ENCODE measurements around the gene P2RY2. TPM values are rescaled to one million over a fixed set of nuclear protein-coding genes. Genes with fewer than 3 reads are reported as not detected.
"Not testable (repeated sequence)": the region's sequence is repeated elsewhere in the genome, so short reads cannot be mapped to it uniquely, and the experiment has no call there.

P2RY2 gene
- total RNA-seq, 2 experiments from 2014 or later, result not detected

DNA sequence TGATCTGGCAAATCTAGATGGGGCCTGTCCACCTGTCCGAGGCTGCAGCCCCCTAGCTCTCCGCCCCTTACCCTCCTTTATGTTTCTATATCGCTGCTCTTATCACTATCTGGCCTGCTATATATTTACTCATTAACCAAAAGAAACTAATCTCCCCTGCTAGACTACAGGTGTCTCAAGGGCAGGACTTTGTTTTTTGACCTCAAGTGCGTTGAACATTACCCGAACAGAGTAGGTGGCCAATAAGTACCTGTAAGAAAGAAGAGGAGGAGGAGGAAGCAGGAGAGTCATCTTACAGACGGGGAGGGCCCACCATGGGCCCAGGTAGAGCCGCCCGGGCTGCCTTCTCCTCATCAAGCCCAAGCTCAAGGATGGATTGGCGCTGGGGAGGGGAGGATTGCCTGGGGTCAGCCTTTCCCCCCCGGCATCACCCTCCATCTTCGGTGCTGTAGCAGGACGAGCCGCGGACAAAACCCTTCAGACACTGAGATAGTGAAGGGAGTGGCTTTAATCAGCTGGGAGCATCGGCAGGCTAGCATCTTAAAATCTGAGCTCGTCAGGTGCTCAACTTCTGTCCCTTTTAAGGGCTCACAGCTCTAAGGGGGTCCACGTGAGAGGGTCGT, 52.9 kb downstream of the P2RY2 start:
- Mint-ChIP-seq H3K27me3 (ENCODE audit: low read depth) (no peaks in the 10 kb centered on the region), H3K36me3 (ENCODE audit: low read depth) (no peaks in the 10 kb centered on the region), H3K27ac (no peak overlapping the region), H3K4me1 (ENCODE audit: low read depth) (no peaks in the 10 kb centered on the region), H3K4me3 (no peak overlapping the region), H3K9me3 (no peaks in the 10 kb centered on the region)
- CTCF ChIA-PET, result no interaction called here
- intact Hi-C loops (cut with micrococcal nuclease), result no loop called here
- no peak for DNase-seq

DNA sequence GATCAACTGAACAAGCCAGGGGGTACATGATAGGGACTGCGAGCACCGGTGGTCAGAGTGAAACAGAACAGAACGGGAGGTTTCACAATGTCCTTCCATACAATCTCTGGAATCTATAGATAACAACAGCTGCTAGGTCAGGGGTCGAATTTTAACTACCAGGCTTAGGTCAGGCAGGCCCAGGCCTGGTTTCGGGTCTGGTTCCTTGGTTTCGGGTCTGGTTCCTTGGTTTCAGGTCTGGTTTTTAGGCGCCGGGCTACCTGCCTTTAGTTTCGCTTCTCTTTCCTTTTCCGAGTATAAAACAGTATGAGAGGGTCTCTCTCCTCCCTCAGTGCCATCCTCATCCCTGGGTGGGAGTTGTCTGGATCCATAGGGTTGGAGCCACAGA, 53.4 kb downstream of the P2RY2 start:
- H3K27me3 Mint-ChIP-seq (ENCODE audit: low read depth); H3K36me3 Mint-ChIP-seq (ENCODE audit: low read depth); DNase-seq; intact Hi-C loops (cut with micrococcal nuclease); H3K9me3 Mint-ChIP-seq; H3K4me1 Mint-ChIP-seq (ENCODE audit: low read depth); H3K4me3 Mint-ChIP-seq; CTCF ChIA-PET; H3K27ac Mint-ChIP-seq: not testable (repeated sequence)

- H3K27ac Mint-ChIP-seq, result no peak within 1 kb of the TSS
- CTCF ChIA-PET, result no interaction called here
- H3K9me3 Mint-ChIP-seq, result no peaks in the 10 kb centered on the region
- H3K36me3 Mint-ChIP-seq (ENCODE audit: low read depth), result no peaks in the 10 kb centered on the region
- intact Hi-C loops (cut with micrococcal nuclease), result no loop called here
- no peak within 1 kb of the TSS for H3K4me3 Mint-ChIP-seq
- DNase-seq, result no peak
- no peaks in the 10 kb centered on the region for H3K27me3 Mint-ChIP-seq (ENCODE audit: low read depth)
- no peaks in the 10 kb centered on the region for H3K4me1 Mint-ChIP-seq (ENCODE audit: low read depth)
These were observed 54.0 kb downstream of the P2RY2 start, which contains the start of gene P2RY6 for GRCh38 chr11:73271936-73272679. Gene P2RY6 (plus strand): TSS chr11:73272338. CDS start chr11:73296519, 24,181 bp downstream.

- Mint-ChIP-seq H3K27ac (no peak overlapping the region), H3K36me3 (ENCODE audit: low read depth) (no peaks in the 10 kb centered on the region), H3K4me1 (ENCODE audit: low read depth) (no peaks in the 10 kb centered on the region), H3K4me3 (no peak overlapping the region), H3K9me3 (no peaks in the 10 kb centered on the region), H3K27me3 (ENCODE audit: low read depth) (no peaks in the 10 kb centered on the region)
- intact Hi-C loops (cut with micrococcal nuclease), result no loop called here
- DNase-seq, result no peak
- CTCF ChIA-PET, result no interaction called here
These were observed 54.6 kb downstream of the P2RY2 start for GRCh38 chr11:73272680-73273038.

- H3K27me3 Mint-ChIP-seq (ENCODE audit: low read depth), result no peaks in the 10 kb centered on the region
- intact Hi-C loops (cut with micrococcal nuclease), result no loop called here
- H3K4me1 Mint-ChIP-seq (ENCODE audit: low read depth), result no peaks in the 10 kb centered on the region
- DNase-seq, result no peak
- no peaks in the 10 kb centered on the region for H3K36me3 Mint-ChIP-seq (ENCODE audit: low read depth)
- no peak overlapping the region for H3K27ac Mint-ChIP-seq
- CTCF ChIA-PET, result interaction anchor here (1.4 kb wide), 1 partner anchor 78 kb away, joined by 4 read pairs; no protein-coding TSS in a partner anchor
- H3K4me3 Mint-ChIP-seq, result no peak overlapping the region
- H3K9me3 Mint-ChIP-seq, result no peaks in the 10 kb centered on the region
These were observed 55.3 kb downstream of the P2RY2 start for GRCh38 chr11:73273222-73273895.

DNA sequence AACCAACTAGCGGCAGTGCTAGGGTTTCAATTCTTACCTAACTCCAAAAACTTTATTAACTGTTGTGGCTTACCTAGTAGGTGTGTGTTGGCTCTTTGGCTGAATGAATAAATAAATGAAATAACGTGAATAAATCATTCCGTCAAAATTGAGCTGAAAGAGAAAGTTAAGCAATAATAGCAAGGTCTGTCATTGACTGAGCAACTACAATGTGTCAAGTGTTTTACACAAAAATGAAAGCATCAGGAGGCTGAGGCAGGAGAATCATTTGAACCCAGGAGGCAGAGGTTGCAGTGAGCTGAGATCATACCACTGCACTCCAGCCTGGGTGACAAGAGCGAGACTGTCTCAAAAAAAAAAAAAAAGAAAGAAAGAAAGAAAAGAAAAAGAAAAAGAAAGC, 56.1 kb downstream of the P2RY2 start:
- DNase-seq; H3K36me3 Mint-ChIP-seq (ENCODE audit: low read depth); H3K27me3 Mint-ChIP-seq (ENCODE audit: low read depth); H3K9me3 Mint-ChIP-seq; H3K4me3 Mint-ChIP-seq; H3K4me1 Mint-ChIP-seq (ENCODE audit: low read depth); intact Hi-C loops (cut with micrococcal nuclease); H3K27ac Mint-ChIP-seq: not testable (repeated sequence)
- CTCF ChIA-PET, result interaction anchor here (1.4 kb wide), 1 partner anchor 77 kb away, joined by 4 read pairs; no protein-coding TSS in a partner anchor

GRCh38 chr11:73274722-73275380, 56.8 kb downstream of the P2RY2 start:
- Mint-ChIP-seq H3K27me3 (ENCODE audit: low read depth) (no peaks in the 10 kb centered on the region), H3K9me3 (no peaks in the 10 kb centered on the region), H3K36me3 (ENCODE audit: low read depth) (no peaks in the 10 kb centered on the region), H3K27ac (no peak overlapping the region), H3K4me1 (ENCODE audit: low read depth) (no peaks in the 10 kb centered on the region), H3K4me3 (no peak overlapping the region)
- intact Hi-C loops (cut with micrococcal nuclease), result no loop called here
- no peak for DNase-seq
- CTCF ChIA-PET, result interaction anchor here (1.4 kb wide), 1 partner anchor 76 kb away, joined by 4 read pairs; no protein-coding TSS in a partner anchor

GRCh38 chr11:73275381-73275750, 57.3 kb downstream of the P2RY2 start:
- H3K9me3 Mint-ChIP-seq, result no peaks in the 10 kb centered on the region
- H3K27ac Mint-ChIP-seq, result no peak overlapping the region
- no peaks in the 10 kb centered on the region for H3K4me1 Mint-ChIP-seq (ENCODE audit: low read depth)
- intact Hi-C loops (cut with micrococcal nuclease), result no loop called here
- CTCF ChIA-PET, result no interaction called here
- H3K27me3 Mint-ChIP-seq (ENCODE audit: low read depth), result no peaks in the 10 kb centered on the region
- no peak overlapping the region for H3K4me3 Mint-ChIP-seq
- no peaks in the 10 kb centered on the region for H3K36me3 Mint-ChIP-seq (ENCODE audit: low read depth)
- no peak for DNase-seq

GRCh38 chr11:73277467-73277866, 59.4 kb downstream of the P2RY2 start:
- Mint-ChIP-seq H3K27me3 (ENCODE audit: low read depth) (no peaks in the 10 kb centered on the region), H3K36me3 (ENCODE audit: low read depth) (no peaks in the 10 kb centered on the region), H3K27ac (no peak overlapping the region), H3K4me3 (no peak overlapping the region), H3K4me1 (ENCODE audit: low read depth) (no peaks in the 10 kb centered on the region), H3K9me3 (no peaks in the 10 kb centered on the region)
- no peak for DNase-seq
- CTCF ChIA-PET, result interaction anchor here (1.0 kb wide), 1 partner anchor 74 kb away, joined by 3 read pairs; no protein-coding TSS in a partner anchor
- intact Hi-C loops (cut with micrococcal nuclease), result no loop called here

- no peaks in the 10 kb centered on the region for H3K27me3 Mint-ChIP-seq (ENCODE audit: low read depth)
- no peak overlapping the region for H3K4me3 Mint-ChIP-seq
- DNase-seq, result no peak
- H3K9me3 Mint-ChIP-seq, result no peaks in the 10 kb centered on the region
- no peaks in the 10 kb centered on the region for H3K36me3 Mint-ChIP-seq (ENCODE audit: low read depth)
- no peak overlapping the region for H3K27ac Mint-ChIP-seq
- CTCF ChIA-PET, result interaction anchor here (0.5 to 1.3 kb wide), 3 partner anchors 14 to 36 kb away, joined by 3 to 4 read pairs (median 3); no protein-coding TSS in a partner anchor
- H3K4me1 Mint-ChIP-seq (ENCODE audit: low read depth), result no peaks in the 10 kb centered on the region
- intact Hi-C loops (cut with micrococcal nuclease), result loop anchor here (10.0 kb wide), 1 partner anchor 66 kb away; the partner anchor contains the start of gene P2RY2
These were observed 62.5 kb downstream of the P2RY2 start for GRCh38 chr11:73280626-73281025.

DNA sequence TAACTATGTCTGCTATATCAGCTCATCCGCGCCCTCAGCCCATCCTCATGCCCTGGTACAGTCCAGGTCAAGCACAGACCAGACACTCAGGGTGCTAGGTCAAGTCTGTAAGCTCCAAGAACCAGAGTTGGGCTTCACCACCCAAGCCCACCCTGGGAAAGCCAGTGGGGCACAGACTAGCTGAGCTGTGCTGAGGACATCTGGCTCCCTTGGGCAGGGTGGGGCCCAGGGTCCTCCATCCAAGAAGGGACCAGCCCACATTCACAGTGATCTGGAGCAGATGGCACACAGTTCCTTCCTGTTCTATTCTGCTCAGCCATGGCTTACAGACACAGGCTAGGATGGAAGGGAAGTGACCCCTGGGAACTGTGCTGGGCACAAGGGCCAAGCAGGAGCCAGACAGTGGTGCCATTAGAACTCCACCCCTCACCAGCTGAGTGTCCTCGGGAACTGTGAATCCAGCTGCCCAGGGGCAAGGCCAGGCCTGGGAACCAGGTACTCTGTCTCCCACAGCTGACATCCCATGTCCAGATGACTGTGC, 63.2 kb downstream of the P2RY2 start:
- CTCF ChIA-PET, result interaction anchor here (1.2 to 1.7 kb wide), 2 partner anchors 17 to 20 kb away, joined by 3 to 5 read pairs; no protein-coding TSS in a partner anchor

More for the DNA sequence above, 63.2 kb downstream of the P2RY2 start:
- no peak for DNase-seq
- H3K27me3 Mint-ChIP-seq (ENCODE audit: low read depth), result no peaks in the 10 kb centered on the region
- H3K4me3 Mint-ChIP-seq, result no peak overlapping the region
- H3K9me3 Mint-ChIP-seq, result no peaks in the 10 kb centered on the region
- no peak overlapping the region for H3K27ac Mint-ChIP-seq
- intact Hi-C loops (cut with micrococcal nuclease), result loop anchor here (10.0 kb wide), 1 partner anchor 66 kb away; the partner anchor contains the start of gene P2RY2
- no peaks in the 10 kb centered on the region for H3K4me1 Mint-ChIP-seq (ENCODE audit: low read depth)
- H3K36me3 Mint-ChIP-seq (ENCODE audit: low read depth), result no peaks in the 10 kb centered on the region

All from activated naive CD4-positive, alpha-beta T cell treated with anti-CD3 and anti-CD28 coated beads for 36 hours (primary cell).